Ishikawa (cell line): Measurements from ENCODE around the gene SFR1.

ENCODE experiments used
- CEBPB ChIP-seq: IDR thresholded peaks from 2 replicates; pipeline ENCODE4 v1.6.1; 2012
- CREB1 ChIP-seq: IDR thresholded peaks from 2 replicates; pipeline ENCODE4 v1.6.1; 2012; ENCODE audit warnings: low read depth
- EGR1 ChIP-seq: IDR thresholded peaks from 2 replicates; pipeline ENCODE4 v1.6.1; 2012
- EP300 ChIP-seq: IDR thresholded peaks from 2 replicates; pipeline ENCODE4 v1.6.1; 2012; ENCODE audit warnings: borderline replicate concordance
- FOXM1 ChIP-seq: IDR thresholded peaks from 2 replicates; pipeline ENCODE4 v1.6.1; 2012; ENCODE audit warnings: low read depth, borderline replicate concordance
- NFIC ChIP-seq: IDR thresholded peaks from 2 replicates; pipeline ENCODE4 v1.6.1; 2012
- RAD21 ChIP-seq: IDR thresholded peaks from 2 replicates; pipeline ENCODE4 v1.6.1; 2012; ENCODE audit warnings: low read depth
- TAF1 ChIP-seq: IDR thresholded peaks from 2 replicates; pipeline ENCODE4 v1.6.1; 2012; ENCODE audit warnings: low read depth, mild to moderate bottlenecking
- TCF12 ChIP-seq: IDR thresholded peaks from 2 replicates; pipeline ENCODE4 v1.6.1; 2012; ENCODE audit warnings: low read depth
- TEAD4 ChIP-seq: IDR thresholded peaks from 2 replicates; pipeline ENCODE4 v1.6.1; 2012
- YY1 ChIP-seq: IDR thresholded peaks from 2 replicates; pipeline ENCODE4 v1.6.1; 2012; ENCODE audit warnings: low read depth
- ZBTB7A ChIP-seq: IDR thresholded peaks from 2 replicates; pipeline ENCODE4 v1.6.1; 2012; ENCODE audit warnings: low read depth
- TF ChIP-seq, protein P1 (sequence below): IDR thresholded peaks from 2 replicates; pipeline ENCODE4 v1.6.1; 2012; ENCODE audit warnings: low read depth, mild to moderate bottlenecking
- TF ChIP-seq, protein P2 (sequence below): IDR thresholded peaks from 2 replicates; pipeline ENCODE4 v1.6.1; 2012
- TF ChIP-seq, protein P3 (sequence below): IDR thresholded peaks from 2 replicates; pipeline ENCODE4 v1.6.1; 2012

SFR1 gene

DNA sequence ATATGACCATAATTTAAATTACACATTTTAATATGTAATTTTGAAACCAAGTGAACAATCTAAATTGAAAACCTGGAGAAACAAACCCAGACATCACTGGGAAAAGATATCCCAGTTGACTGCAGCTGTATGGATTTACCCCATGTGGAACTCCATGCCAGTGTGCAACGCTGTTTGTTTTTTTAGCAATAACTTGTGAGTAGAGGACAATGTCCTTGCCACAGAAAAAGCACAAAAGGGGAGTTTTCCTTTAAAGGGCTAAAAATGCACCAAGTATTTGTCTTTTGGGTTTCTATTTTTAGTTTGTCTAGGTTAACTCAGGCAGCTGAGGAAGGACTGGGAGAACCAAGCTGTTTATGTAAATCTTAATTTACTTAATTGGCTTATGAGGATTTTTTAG is 21.2 kb upstream of the SFR1 start:
- TF ChIP-seq RAD21: no peak

DNA sequence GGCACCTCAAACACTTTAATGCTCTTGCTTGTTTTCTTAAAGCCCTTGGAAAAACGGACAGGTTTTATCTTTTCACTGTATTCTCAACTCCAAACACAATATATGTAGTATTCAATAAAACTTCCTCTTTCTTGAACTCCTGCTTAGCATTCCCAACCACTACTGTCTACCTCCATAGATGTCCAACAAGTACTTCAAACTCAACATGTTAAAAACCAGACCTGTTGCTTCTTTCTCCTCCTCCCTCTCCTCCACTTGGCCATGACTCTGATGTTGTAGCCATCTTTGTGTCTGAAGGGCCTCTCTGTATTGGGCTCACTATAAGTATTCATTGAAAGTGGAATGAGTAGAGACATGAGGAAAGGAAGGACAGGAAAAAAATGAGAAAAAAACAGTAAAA is 20.1 kb upstream of the SFR1 start:
- TF ChIP-seq EP300 (no peak), RAD21 (no peak), CEBPB (no peak), NFIC (no peak), EGR1 (no peak), ZBTB7A (no peak), TAF1 (no peak), CREB1 (no peak), TCF12 (no peak), YY1 (no peak), TEAD4 (no peak), FOXM1 (no peak)
- TF ChIP-seq, protein P1, sequence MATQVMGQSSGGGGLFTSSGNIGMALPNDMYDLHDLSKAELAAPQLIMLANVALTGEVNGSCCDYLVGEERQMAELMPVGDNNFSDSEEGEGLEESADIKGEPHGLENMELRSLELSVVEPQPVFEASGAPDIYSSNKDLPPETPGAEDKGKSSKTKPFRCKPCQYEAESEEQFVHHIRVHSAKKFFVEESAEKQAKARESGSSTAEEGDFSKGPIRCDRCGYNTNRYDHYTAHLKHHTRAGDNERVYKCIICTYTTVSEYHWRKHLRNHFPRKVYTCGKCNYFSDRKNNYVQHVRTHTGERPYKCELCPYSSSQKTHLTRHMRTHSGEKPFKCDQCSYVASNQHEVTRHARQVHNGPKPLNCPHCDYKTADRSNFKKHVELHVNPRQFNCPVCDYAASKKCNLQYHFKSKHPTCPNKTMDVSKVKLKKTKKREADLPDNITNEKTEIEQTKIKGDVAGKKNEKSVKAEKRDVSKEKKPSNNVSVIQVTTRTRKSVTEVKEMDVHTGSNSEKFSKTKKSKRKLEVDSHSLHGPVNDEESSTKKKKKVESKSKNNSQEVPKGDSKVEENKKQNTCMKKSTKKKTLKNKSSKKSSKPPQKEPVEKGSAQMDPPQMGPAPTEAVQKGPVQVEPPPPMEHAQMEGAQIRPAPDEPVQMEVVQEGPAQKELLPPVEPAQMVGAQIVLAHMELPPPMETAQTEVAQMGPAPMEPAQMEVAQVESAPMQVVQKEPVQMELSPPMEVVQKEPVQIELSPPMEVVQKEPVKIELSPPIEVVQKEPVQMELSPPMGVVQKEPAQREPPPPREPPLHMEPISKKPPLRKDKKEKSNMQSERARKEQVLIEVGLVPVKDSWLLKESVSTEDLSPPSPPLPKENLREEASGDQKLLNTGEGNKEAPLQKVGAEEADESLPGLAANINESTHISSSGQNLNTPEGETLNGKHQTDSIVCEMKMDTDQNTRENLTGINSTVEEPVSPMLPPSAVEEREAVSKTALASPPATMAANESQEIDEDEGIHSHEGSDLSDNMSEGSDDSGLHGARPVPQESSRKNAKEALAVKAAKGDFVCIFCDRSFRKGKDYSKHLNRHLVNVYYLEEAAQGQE: no peak
- TF ChIP-seq, protein P2, sequence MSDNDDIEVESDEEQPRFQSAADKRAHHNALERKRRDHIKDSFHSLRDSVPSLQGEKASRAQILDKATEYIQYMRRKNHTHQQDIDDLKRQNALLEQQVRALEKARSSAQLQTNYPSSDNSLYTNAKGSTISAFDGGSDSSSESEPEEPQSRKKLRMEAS: no peak
- TF ChIP-seq, protein P3, sequence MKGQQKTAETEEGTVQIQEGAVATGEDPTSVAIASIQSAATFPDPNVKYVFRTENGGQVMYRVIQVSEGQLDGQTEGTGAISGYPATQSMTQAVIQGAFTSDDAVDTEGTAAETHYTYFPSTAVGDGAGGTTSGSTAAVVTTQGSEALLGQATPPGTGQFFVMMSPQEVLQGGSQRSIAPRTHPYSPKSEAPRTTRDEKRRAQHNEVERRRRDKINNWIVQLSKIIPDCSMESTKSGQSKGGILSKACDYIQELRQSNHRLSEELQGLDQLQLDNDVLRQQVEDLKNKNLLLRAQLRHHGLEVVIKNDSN: no peak

DNA sequence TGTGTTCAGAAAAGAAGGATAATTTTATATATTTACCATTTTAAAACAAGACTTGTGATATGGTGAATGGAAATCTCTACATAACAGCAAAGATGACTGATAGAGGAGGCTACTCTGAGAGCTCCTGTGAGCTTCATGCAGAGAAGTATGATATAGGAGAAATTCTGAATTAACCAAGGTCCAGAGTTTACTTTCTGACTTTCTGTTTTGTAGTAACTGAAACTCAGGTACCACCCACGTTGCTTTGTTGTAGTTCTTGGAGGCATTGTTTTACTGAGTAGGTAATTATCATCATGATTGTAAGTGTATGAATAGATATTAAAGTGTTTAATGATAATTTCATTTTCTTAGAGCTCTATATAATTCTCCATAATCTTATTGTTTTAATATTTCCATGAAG is 18.0 kb upstream of the SFR1 start:
- no peak for TF ChIP-seq CEBPB

DNA sequence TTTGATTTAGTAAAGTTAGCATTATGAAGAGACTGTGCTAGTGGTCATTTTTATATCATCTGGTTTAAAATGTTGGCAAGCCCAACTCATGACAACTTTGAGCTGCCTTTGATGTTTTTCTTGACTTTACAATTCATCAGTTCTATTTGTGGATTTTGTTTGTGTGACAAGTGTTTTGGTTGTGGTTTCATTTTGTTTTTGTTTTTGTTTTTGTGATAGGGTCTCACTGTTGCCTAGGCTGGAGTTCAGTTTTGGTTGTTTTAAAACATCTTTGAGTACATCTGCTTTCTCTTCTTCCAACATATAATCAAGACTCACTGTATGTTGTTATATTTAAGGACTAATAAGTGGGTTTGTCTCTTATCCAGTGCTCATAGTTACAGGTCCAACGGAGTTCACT is 17.6 kb upstream of the SFR1 start:
- TF ChIP-seq RAD21: no peak
- no peak for TF ChIP-seq EGR1
- TF ChIP-seq TCF12: no peak
- TF ChIP-seq CREB1: no peak
- TF ChIP-seq EP300: no peak
- no peak for TF ChIP-seq NFIC
- no peak for TF ChIP-seq ZBTB7A
- TF ChIP-seq, protein P1: no peak
- TF ChIP-seq, protein P2: no peak
- no peak for TF ChIP-seq FOXM1
- no peak for TF ChIP-seq CEBPB
- TF ChIP-seq YY1: no peak
- TF ChIP-seq TAF1: no peak
- no peak for TF ChIP-seq TEAD4

DNA sequence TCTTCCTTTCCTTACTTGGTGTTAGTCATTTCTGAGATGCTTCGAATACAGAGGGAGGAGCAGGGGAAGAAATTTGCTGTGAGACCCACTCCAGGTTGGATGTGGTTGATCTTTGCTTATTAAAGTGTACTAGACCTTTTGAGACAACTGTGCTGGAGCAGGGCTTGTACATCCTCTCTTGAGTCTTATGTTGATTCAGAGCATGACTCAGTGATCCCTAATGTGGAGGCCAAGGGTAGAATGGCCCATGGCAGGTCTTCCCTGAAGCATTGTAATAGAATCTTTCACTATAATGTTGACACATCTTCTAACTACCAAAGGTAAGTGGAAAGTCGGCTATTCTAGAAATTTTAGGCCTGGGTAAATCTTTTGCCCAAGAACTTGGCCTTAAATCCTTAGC is 17.0 kb upstream of the SFR1 start:
- TF ChIP-seq CEBPB (no peak), EGR1 (no peak), FOXM1 (no peak), ZBTB7A (no peak)

DNA sequence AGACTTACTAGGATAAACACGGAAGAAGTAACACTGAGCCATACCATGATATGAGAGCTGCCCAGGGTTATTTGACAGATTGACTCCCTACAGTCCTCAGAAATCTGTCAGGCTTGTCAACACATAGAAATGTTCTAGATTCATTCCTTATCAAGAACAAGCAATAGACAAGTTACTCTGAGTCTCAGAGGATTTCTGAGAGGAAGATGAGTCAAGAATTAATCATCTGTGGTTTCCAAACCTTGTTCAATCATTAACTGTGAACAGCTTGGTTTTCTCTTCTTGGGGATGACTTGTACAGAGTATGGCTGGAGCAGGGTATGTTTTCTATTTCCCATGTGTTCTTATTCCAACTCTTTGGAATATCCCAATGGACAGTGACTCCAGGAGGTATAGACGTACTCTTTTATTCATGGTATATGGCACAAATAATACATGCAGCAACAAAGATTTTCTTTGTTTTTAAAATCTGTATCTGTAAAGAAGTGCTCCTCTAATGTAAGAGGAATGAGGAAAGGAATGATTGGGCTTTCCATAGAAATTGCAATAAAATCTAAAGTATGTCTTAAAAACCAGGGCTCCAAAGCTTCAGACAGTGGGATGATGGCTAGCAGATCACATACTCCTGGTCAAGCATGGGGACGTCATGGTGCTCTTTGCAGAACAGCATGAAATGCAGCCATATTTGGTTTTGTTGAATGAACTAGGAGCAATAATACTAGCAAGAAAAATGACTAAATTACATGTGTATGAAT is 11.9 kb upstream of the SFR1 start:
- TF ChIP-seq EP300: no peak
- TF ChIP-seq, protein P1: no peak
- TF ChIP-seq TEAD4: no peak
- TF ChIP-seq CEBPB: no peak
- TF ChIP-seq, protein P3: no peak
- TF ChIP-seq YY1: no peak
- TF ChIP-seq TAF1: no peak
- no peak for TF ChIP-seq ZBTB7A
- no peak for TF ChIP-seq FOXM1
